T-helper 1 cell treated with Interleukin-12 subunit alpha and Interleukin-12 subunit beta and Interleukin-4 antibody, amounts not matched to agents 30 ng/mL and 1 ng/mL, for 36 hours (primary cell): Measurements from ENCODE around the gene TNP1. TPM values are rescaled to one million over a fixed set of nuclear protein-coding genes. Genes with fewer than 3 reads are reported as not detected.

Source experiments
- intact Hi-C: fragments of 100-400 bp; cut with micrococcal nuclease; formaldehyde crosslinking; loops from one replicate; pipeline ENCODE4 v1.15.1; 2024
- total RNA-seq: library from RNA; stranded (reverse); gene quantifications from 2 replicates; pipeline ENCODE4 v1.2.3, GENCODE V29; 2022

The TNP1 gene, protein sequence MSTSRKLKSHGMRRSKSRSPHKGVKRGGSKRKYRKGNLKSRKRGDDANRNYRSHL
- total RNA-seq: not detected in 2 replicates

DNA sequence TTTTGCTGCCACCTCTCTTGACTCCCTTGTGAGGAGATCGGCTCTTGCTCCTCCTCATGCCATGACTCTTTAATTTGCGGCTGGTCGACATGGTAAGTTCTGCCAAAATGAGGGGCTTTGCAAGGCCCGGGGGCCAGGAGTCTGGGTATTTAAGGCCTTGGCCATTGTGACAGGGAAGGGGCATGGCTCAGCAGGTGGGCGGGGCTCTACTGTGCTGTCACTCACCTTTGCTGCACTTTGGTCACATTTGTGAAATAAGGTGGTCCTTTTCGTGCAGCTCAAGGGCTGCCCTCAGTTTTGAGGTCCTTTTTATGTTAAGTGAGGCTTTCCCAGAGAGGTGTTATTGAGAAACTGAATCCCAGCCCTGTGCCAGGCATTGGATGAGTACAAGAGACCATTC lies at the start of gene TNP1:
TSS of gene TNP1 (minus strand) at position 121 of the 400 bp plus-strand sequence. CDS start at position 91, 30 bp downstream.
- intact Hi-C loops: no loop called here

DNA sequence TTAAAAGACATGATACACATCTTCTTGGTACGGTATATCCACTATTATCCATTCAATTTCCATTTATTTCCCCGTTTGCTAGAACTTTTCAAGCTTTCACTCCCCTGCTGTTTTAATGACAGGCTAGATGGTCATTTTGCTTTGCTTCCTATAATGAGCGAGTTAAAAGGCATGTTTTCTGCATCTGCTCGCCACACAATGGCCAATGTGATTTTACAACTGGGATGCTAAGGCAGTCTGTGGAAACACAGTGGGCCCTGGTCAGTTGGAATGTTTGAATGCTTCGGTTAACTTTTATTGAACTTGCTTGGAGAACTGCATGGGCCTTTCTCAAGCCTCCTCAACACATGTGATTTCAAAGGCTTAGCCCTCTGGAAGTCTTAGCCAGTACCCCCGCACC lies 48.4 kb upstream of the TNP1 start:
- intact Hi-C loops: no loop called here

DNA sequence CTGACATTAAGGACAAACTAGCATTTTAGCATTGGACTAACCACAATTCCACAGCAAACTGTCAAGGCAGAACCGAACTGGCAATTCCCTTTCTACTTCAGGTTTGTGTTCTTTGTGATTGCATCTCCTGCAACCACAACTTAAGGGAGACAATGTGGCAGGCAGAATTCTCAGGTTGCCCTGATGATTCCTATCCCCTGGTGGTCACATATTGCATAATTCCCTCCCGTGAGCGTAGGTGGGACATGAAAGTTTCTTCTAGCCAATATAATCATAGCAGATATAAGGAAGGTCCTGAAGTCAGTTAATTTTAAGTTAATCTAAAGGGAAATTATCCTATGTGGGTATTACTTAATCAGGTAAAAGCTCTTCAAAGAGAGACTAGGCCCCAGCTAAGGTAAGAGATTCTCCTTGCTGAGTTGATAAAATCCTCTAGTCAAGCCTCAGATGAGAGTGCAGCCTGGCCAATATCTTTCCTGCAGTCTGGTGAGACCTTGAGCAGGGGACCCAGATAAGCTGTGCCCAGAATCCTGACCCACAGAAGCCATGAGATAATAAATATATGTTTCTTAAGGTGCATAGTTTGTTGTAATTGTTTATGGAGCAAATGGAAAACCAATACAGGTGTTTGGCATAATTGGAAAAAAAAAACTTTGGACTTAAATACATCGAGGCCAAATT lies 45.9 kb upstream of the TNP1 start:
- intact Hi-C loops: no loop called here

DNA sequence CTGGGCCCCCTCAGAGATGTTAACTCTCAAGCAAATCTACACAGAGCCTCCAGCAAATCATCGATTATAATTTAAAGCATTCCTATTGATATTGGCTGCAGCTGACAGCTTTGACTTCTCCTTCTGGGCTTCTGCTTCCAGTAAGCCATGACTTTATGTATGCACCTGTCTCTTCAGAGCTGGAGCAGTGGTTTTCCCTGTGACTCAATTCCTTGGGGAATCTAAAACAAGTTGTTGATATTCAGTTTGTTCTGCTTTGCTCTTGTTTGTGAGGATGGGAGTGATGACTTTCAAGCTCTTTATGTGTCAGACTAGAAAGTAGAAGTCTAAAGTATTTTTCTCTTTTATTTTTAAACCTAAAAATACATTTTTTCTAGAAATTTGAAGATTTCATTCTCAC lies 45.1 kb upstream of the TNP1 start:
- intact Hi-C loops: no loop called here

DNA sequence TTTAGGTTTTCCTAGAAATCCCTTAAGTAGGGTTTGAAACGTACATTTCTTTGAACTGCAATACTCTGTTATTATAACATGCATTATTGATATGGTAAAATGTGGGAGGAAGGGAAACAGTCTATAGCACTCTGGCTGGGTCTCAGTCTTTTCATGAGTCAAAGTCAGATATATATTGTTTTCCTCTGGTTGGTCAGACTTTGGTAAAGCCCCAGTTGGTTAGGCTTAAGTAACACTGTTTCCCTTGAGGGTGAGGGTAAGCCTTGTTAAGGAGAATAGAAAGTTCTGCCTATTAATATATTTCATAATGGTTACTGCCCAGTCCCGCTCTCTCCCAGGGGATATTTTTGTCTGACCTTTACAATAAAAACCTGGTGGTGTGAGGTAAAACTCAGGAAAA lies 44.7 kb upstream of the TNP1 start:
- intact Hi-C loops: no loop called here

DNA sequence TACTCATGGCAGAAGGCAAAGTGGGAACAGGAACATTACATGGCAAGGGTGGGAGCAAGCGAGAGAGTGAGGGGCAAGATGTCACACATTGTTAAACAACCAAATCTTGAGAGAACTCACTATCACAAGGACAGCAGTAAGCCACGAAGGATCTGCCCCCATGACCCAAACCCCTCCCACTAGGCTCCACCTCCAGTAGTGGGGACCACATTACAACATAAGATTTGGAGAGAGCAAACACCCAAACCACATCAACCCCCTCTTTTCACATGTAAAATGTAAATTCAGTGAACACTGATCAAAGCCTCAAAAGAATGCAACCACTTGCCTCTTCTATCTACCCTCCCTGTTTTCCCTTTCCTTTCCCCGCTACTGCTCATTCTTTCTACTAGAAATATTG lies 43.6 kb upstream of the TNP1 start:
- intact Hi-C loops: no loop called here

DNA sequence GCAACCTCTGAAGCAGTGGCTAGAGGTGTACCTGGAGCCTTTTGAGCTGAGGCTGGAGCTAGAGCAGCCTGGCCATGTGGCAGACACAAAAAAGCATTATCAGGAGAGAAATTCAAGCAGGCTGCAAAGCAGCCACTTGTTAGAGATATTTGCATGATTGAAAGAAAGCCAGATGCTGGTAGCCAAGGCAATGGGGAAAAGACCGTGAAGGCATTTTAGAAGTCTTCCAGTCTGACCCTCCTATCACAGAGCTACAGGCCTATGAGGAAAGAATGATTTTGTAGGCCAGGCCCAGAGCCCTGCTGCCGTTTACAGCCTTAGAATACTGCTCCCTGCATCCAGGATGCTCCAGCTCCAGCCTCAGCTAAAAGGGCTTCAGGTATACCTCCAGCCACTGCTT lies 41.4 kb upstream of the TNP1 start:
- intact Hi-C loops: no loop called here

DNA sequence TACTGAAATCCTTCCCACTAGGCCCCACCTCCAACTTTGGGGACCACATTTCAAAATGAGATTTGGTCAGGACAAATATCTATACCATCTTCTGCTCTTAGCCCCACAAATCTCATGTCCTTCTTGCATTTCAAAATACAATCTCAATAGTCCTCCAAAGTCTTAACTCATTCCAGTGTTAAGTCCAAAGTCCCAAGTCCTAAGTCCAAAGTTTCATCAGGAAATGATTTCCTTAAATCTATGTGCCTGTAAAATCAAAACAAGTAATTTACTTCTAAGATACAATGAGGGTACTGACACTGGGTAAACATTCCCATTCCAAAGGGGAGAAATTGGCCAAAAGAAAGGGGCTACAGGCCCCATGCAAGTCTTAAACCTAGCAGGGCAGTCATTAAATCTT lies 40.5 kb upstream of the TNP1 start:
- intact Hi-C loops: no loop called here

DNA sequence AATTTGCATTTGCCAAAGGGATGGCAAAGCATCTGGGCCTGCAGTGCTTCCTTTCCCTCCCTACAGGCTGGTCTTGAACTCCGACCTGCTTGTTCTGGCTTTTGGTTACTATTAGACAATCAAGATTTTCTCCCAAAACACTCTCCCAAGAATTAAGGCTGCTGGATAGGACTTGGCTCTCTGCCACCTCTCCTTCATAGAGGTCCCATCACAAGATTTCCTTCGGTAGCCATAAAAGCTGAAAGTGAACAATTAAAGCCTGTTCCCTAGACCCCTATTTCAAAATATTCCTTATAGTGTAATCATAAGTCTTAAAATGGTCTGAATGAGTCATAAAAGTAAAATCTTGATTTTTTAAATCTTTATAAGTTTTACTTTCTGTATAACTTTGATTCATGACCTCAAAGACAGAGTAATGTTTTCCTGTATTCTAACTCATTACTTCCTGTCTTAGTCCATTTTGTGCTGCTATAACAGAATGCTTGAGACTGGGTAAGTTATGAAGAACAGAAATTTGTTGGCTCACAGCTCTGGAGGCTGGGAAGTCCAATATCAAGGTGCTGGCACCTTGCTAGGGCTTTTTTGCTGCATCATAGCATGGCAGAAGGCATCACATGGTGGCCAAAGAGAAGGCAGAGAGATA lies 37.8 kb upstream of the TNP1 start:
- intact Hi-C loops: no loop called here

DNA sequence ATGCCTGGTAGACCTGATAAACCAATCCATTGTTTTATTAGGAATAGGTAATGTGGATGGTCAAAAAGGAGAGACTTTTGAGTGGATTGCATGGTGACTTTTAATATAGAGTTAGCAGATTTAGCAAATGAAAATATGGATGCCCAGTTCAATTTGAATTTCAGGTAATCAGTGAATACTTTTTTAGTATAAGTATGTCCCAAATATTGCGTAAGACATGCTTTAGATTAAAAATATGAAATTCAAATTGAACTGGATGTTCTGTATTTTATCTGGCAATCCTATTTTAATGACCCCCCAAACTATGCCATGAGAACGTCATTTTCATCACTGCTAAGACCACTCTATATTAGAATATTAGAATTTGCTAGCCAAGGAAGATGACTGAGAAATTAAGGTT lies 30.3 kb upstream of the TNP1 start:
- intact Hi-C loops: no loop called here

DNA sequence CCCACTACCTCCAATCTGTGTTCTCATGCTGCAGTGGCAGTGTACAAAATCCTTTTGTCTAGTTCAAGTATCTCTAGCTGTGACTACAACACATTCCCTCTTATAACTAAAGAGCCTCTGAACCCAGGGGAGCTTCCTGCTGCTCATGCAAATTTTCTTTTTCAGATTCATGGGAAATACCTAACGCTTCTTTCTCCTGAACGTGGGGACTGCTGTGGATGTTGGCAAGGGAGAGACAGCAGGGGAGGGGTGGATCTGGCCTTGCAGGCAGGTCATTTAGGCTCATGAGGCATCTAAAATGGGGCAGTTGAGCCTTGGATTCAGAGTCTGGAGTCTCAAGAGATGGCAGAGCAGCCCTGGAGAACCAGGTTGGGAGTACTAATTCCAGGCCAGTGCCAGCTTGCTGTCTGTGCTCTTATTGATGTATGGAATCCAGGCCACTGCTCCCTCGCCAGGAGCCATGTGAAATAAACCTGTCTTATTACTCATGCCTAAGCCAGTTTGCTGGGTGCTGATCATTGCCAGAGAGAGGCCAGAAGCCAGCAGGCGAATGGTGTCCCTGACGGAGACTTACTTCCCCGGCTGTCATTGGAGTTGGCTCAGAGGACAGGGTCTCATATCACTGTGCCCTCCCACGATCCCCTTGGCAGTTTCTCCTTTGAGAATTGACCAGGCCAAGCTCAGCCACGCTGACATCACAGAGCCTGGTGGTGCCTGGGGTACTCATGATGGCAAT lies 29.2 kb upstream of the TNP1 start:
- intact Hi-C loops: loop anchor here (10.0 kb wide), 1 partner anchor 194 kb away; the partner anchor contains the start of gene IGFBP5

DNA sequence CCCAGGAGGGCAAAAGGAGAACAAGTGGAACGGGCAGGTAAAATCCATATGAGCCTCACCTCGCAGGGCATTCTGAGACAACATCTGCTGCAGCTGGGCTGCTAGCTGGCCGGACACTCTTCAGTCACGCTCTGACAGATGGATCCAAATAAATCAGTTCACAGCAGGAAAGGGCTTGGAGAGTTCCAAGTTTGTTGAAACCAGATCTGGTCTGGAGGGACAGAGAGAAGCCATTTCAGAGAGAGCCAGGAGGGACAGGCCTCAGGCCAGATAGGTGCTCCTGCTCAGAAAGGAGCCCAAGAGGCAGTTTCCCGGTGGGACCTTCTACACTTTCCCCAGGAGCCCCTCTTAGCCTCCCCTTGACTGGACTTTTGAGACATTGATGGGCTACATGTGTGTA lies 28.2 kb upstream of the TNP1 start:
- intact Hi-C loops: loop anchor here (10.0 kb wide), 1 partner anchor 193 kb away; the partner anchor contains the start of gene IGFBP5

DNA sequence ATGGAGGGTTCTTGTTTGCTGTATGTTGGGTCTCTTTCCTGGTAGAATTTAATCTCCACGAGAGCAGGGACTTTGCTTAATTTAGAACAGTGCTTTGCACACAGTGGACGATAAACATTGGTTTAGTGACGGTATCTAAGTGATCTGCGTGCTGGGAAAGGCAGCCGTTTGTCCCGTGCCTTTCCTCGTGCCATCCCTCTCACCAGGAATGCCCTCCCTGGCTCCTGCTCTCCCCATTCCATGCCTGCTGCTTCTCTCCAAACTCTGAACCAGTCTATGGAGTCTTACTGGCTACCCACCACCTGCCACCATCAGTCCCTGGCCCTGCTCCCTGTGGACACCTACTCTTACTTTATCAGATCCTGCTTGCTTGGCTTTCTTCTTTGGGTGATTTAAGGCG lies 27.3 kb upstream of the TNP1 start:
- intact Hi-C loops: loop anchor here (10.0 kb wide), 1 partner anchor 192 kb away; the partner anchor contains the start of gene IGFBP5

DNA sequence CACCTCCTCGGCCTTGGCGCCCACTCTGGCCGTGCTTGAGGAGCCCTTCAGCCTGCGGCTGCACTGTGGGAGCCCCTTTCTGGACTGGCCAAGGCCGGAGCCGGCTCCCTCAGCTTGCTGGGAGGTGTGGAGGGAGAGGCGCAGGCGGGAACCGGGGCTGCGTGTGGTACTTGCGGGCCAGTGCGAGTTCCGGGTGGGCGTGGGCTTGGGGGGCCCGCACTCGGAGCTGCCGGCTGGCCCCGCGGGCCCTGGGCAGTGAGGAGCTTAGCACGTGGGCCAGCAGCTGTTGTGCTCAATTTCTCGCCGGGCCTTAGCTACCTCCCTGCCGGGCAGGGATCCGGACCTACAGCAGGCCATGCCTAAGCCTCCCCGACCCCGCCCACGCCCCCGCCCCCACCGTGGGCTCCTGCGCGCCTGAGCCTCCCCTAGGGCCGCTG lies 25.3 kb upstream of the TNP1 start:
- intact Hi-C loops: loop anchor here (1.0 to 10.0 kb wide), 2 partner anchors 108 to 190 kb away; partner anchors contain the start of gene IGFBP5

DNA sequence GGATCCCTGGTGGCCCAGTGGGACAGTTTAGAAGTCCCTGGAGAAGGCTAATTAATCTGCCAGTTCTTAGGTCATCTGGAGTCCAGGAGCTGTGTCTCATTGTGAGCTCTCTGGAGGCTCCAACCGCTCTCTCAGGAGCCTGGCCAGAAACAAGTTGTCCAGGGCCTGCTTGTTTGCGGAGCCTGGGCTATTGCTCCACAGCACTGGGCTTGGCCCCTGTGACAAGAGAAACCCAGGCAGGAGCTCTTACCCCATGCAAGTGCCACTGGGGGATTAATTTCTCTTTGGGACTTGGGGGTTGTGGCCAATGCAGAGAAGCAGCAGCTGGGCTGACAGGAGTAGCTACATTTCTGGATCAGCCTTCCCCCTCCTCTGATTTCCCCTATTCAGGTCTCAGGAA lies 24.5 kb upstream of the TNP1 start:
- intact Hi-C loops: loop anchor here (10.0 kb wide), 1 partner anchor 190 kb away; the partner anchor contains the start of gene IGFBP5

DNA sequence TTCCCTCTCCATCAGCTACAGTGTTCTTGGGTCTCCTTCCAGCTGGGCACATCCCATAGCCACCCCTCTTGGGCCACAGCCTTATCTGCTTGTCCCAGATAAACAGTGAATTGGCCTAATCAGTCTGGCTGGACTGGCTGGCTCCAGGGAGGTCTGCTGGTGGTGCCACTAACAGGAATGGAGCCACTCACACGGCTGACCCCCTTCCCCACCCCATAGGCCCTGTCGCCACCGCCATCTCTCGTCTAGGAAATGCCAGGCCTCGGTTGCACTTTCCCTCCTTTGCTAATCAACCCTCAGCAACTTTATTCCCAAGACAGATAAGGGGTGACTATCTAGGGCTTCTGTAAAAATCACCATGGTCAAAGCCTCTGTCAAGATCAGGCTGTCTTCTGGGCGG lies 23.0 kb upstream of the TNP1 start:
- intact Hi-C loops: loop anchor here (10.0 kb wide), 1 partner anchor 188 kb away; the partner anchor contains the start of gene IGFBP5

DNA sequence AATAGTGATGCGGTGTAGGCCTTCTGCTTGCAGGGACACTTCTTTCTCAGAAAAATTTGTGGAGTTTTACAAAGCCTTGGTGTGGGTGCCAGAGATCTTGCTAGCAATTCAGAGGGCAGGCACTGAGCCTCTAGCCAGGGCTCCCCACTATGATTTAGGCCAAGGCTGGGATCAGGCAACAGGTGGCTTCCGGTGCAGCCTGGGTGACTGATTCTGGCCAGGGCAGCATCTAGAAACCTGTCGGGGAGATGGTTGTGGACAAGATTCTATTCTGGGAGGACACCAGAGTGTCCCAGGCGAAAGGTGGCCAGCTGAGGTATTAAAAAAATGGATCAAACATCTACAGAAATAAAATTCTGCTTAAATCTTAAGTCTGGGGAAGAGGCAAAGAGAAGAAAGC lies 21.5 kb upstream of the TNP1 start:
- intact Hi-C loops: loop anchor here (10.0 kb wide), 1 partner anchor 187 kb away; the partner anchor contains the start of gene IGFBP5

DNA sequence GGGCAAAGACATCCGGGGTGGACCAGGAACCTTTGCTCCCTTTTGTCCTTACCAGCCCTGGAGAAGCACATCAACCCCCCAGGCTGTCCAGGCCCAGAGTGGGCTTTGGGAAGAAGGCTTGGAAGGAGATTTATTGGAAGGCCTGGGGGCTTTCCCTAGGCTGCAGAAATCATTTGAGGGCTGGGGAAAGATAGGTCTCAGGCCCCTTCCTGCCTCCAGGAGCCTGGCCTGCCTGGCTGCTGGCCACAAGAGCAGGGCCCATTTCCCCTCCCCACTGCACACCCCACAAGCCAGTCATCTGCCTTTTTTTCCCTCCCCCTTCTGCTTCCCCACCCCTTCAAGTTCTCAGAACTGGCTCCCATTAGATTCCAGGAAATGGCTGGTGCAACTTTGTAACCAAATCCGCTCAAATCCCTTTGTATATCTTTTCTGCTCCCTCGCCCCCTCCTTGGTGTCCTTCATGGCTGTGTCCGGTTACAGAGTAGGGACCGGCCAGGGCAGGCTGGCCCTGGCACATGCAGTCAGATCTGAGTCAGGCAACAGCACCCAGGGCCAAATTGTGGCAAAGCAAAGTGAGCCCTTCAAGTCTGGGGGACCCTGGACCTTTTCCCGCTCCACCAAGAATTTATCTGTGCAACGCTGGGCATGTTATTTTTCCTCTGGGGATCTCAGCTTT lies 20.8 kb upstream of the TNP1 start:
- intact Hi-C loops: loop anchor here (1.0 to 10.0 kb wide), 3 partner anchors 14 to 186 kb away; partner anchors contain the start of gene IGFBP5

DNA sequence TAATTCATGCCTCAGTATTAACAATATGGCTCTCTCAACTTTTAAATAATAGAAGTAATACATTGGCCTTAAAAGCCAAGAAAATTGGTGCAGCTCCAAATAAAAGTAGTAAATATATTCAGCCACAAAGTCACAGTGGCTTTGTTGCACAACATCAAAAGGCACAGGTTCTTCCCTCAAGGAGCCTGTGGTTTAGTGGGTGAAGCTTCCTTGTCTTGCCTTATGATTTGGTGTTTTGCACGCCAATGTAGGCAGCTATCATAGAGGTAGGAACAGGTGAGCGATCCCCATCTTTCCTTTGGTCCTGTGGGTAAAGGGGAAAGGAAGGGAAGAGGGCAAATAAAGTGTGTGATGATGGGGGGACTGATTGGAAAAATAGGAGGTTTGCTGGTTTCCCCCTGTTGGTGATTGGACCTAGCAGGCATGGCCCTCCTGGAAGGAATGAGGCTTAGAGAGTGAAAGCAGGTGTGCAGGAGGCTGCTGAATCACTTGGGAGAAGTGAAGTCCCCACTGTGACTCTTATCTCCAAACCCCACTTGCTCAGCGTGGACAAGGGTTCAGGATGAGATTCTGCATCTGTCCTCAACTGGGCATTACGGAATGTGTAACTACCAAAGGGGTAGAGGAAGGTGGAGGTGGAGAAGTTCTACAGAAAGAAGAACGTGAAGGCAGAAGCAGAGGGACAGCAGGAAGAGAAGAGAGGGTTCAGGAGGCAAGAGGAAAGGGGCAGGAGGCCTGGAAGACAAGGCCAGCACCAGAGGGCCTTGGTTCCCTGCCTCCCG lies 20.1 kb upstream of the TNP1 start:
- intact Hi-C loops: loop anchor here (1.0 to 10.0 kb wide), 3 partner anchors 14 to 185 kb away; partner anchors contain the start of gene IGFBP5

DNA sequence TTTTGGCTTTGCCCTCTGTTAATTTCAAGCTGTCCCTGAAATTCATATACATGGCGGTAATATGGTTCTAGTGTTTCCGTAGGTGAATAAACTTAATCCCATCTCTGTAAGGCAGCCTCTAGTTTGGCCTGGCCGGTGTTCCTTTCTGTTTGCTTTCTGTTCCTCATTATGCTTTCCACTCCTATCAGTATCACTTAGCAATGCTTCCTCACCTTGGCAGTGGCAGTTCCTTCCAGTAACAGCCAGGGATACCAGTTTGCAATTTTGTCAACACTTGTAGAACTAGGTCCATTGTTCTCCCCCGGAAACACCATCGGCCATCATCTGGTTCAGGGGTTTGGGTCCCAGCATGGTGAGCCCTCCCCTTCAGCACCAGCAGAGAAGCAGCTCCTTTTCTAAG lies 18.2 kb upstream of the TNP1 start:
- intact Hi-C loops: no loop called here
